Keratinocyte (primary cell): ENCODE data around the gene PLA2G2F.

Experiments
- CTCF ChIP-seq, 3 experiments: IDR thresholded peaks in 1 of 3; conservative IDR thresholded peaks in 1 of 3; optimal IDR thresholded peaks in 1 of 3; 2 replicates in 2 of 3; 3 replicates in 1 of 3; pipeline versions ENCODE3 to v1.5.1; 2011; ENCODE audit warnings: low read length in 3 of 3, mild to moderate bottlenecking in 3 of 3, moderate library complexity in 2 of 3, control low read depth in 1 of 3, inconsistent platforms in 1 of 3; ENCODE audit not compliant: insufficient read depth in 2 of 3; ENCODE audit errors: extremely low read depth in 1 of 3
- EZH2 ChIP-seq: IDR thresholded peaks from one replicate; pipeline ENCODE4 v1.6.1; 2012; ENCODE audit warnings: inconsistent platforms, mild to moderate bottlenecking, low read length, moderate library complexity

- TF ChIP-seq CTCF (optimal IDR thresholded peaks at IDR 0.05 in 1 of 3, IDR thresholded peaks at IDR 0.05 in 1 of 3, conservative IDR thresholded peaks at IDR 0.05 in 1 of 3; ENCODE audit: extremely low read depth in 1 of 3, insufficient read depth in 2 of 3, low read length in 3 of 3), result no peak
- TF ChIP-seq EZH2, result no peak
These were observed 27.7 kb upstream of the PLA2G2F start for GRCh38 chr1:20111452-20111851.
